NCI-H1436 treated with DMSO at 0.1 percent for 48 hours (cell line): ENCODE measurements around the gene SSBP2.
A peak's percentile ranks its signal among the peaks of the same experiment; 100 is the strongest.
"Not testable (repeated sequence)": the region's sequence is repeated elsewhere in the genome, so short reads cannot be mapped to it uniquely, and the experiment has no call there.

Source experiments
- DNase-seq: peaks from one replicate; lab custom pipeline; 2025; lab: John Stamatoyannopoulos, UW

Gene SSBP2

GRCh38 chr5:81525690-81526089 lies 225.2 kb downstream of the SSBP2 start:
- DNase-seq, result no peak

GRCh38 chr5:81524015-81524414 lies 226.9 kb downstream of the SSBP2 start:
- no peak for DNase-seq

- no peak for DNase-seq
Observed at GRCh38 chr5:81522571-81522970, 228.3 kb downstream of the SSBP2 start.

- no peak for DNase-seq
Observed at GRCh38 chr5:81520769-81521168, 230.1 kb downstream of the SSBP2 start.

- DNase-seq, result no peak
Observed at GRCh38 chr5:81519217-81519905, 231.5 kb downstream of the SSBP2 start.

- DNase-seq, result no peak
Observed at GRCh38 chr5:81517462-81517861, 233.4 kb downstream of the SSBP2 start.

GRCh38 chr5:81516091-81516490 lies 234.8 kb downstream of the SSBP2 start:
- no peak for DNase-seq

- DNase-seq, result no peak
Observed at GRCh38 chr5:81513982-81514381, 236.9 kb downstream of the SSBP2 start.

- no peak for DNase-seq
Observed at GRCh38 chr5:81513473-81513872, 237.4 kb downstream of the SSBP2 start.

- peak; percentile 77 for DNase-seq
Observed at GRCh38 chr5:81506900-81507588, 243.9 kb downstream of the SSBP2 start.

- no peak for DNase-seq
Observed at GRCh38 chr5:81506378-81506777, 244.5 kb downstream of the SSBP2 start.

GRCh38 chr5:81505672-81506071 lies 245.2 kb downstream of the SSBP2 start:
- no peak for DNase-seq

GRCh38 chr5:81503602-81504001 lies 247.3 kb downstream of the SSBP2 start:
- not testable (repeated sequence) for DNase-seq

GRCh38 chr5:81495286-81495685 lies 255.6 kb downstream of the SSBP2 start:
- no peak for DNase-seq

GRCh38 chr5:81488862-81489261 lies 262.0 kb downstream of the SSBP2 start:
- no peak for DNase-seq

GRCh38 chr5:81486711-81487110 lies 264.2 kb downstream of the SSBP2 start:
- no peak for DNase-seq

GRCh38 chr5:81482595-81482994 lies 268.3 kb downstream of the SSBP2 start:
- DNase-seq, result no peak

- not testable (repeated sequence) for DNase-seq
Observed at GRCh38 chr5:81473395-81473794, 277.5 kb downstream of the SSBP2 start.

GRCh38 chr5:81469676-81470075 lies 281.2 kb downstream of the SSBP2 start:
- no peak for DNase-seq

- DNase-seq, result no peak
Observed at GRCh38 chr5:81450940-81451339, 300.0 kb downstream of the SSBP2 start.

- no peak for DNase-seq
Observed at GRCh38 chr5:81435023-81435422, 315.9 kb downstream of the SSBP2 start.

- DNase-seq, result no peak
Observed at GRCh38 chr5:81429985-81430384, 320.9 kb downstream of the SSBP2 start.

GRCh38 chr5:81429363-81429762 lies 321.5 kb downstream of the SSBP2 start:
- DNase-seq, result no peak

GRCh38 chr5:81428861-81429260 lies 322.0 kb downstream of the SSBP2 start:
- DNase-seq, result no peak
